ENCODE results near the gene FNDC3B. TPM values are rescaled to one million over a fixed set of nuclear protein-coding genes. Genes with fewer than 3 reads are reported as not detected.

Gene FNDC3B
- total RNA-seq, 1 donor = 221 TPM

GRCh38 chr3:172099495-172099808, 60.1 kb downstream of the FNDC3B start:
- TF ChIP-seq, protein P1, sequence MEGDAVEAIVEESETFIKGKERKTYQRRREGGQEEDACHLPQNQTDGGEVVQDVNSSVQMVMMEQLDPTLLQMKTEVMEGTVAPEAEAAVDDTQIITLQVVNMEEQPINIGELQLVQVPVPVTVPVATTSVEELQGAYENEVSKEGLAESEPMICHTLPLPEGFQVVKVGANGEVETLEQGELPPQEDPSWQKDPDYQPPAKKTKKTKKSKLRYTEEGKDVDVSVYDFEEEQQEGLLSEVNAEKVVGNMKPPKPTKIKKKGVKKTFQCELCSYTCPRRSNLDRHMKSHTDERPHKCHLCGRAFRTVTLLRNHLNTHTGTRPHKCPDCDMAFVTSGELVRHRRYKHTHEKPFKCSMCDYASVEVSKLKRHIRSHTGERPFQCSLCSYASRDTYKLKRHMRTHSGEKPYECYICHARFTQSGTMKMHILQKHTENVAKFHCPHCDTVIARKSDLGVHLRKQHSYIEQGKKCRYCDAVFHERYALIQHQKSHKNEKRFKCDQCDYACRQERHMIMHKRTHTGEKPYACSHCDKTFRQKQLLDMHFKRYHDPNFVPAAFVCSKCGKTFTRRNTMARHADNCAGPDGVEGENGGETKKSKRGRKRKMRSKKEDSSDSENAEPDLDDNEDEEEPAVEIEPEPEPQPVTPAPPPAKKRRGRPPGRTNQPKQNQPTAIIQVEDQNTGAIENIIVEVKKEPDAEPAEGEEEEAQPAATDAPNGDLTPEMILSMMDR (IDR thresholded peaks at IDR 0.05; ENCODE audit: insufficient read depth, low read depth, low read length) = no peak
- H3K4me3 ChIP-seq (ENCODE audit: low read depth, low read length) = no peak overlapping the region
- no peak for DNase-seq (ENCODE audit: low read depth)

GRCh38 chr3:172100482-172100881, 61.1 kb downstream of the FNDC3B start:
- H3K4me3 ChIP-seq (ENCODE audit: low read depth, low read length) = no peak overlapping the region
- no peak for DNase-seq (ENCODE audit: low read depth)
- TF ChIP-seq, protein P1 (IDR thresholded peaks at IDR 0.05; ENCODE audit: insufficient read depth, low read depth, low read length) = no peak

- H3K4me3 ChIP-seq (ENCODE audit: low read depth, low read length) = no peak overlapping the region
- TF ChIP-seq, protein P1 (IDR thresholded peaks at IDR 0.05; ENCODE audit: insufficient read depth, low read depth, low read length) = no peak
- no peak for DNase-seq (ENCODE audit: low read depth)
These were observed 61.7 kb downstream of the FNDC3B start for GRCh38 chr3:172101107-172101506.

DNA sequence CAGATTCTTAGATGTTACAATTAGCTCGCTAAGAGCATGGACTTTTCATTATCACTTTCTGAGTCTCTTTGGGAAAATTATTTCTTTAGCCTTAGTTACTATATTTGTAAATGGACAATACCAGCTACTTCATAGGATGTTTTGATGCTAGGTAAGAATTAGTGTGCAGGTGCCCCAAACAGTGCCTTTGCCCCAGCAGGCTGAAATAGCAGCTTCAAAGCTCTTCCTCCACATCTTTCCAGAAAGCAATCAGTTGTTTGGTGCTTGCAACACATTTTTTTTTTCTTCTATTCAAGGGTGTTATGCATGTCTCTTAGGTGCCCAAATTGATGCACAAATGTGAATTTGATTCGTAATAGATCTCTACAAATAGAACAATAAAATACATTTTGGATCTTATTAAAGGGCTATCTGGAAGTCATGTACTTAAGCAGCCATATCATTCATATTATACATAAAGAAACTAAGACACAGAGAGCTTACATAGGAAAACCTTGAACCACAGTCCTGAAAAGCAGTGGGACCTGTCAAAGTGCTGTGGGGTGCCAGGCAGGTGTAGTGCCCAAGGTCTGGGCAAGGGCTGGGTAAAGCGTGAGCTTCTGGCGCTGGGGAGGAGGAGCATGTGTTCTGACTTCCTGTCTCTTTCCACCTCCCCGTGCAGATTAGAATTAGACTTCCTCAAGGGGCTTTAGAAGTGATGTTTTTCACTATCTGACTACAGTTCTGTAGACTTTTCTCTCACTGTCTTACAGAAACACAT, 62.9 kb downstream of the FNDC3B start:
- DNase-seq (ENCODE audit: low read depth) = no peak
- no peak overlapping the region for H3K4me3 ChIP-seq (ENCODE audit: low read depth, low read length)
- TF ChIP-seq, protein P1 (IDR thresholded peaks at IDR 0.05; ENCODE audit: insufficient read depth, low read depth, low read length) = no peak

- H3K4me3 ChIP-seq (ENCODE audit: low read depth, low read length) = no peak overlapping the region
- TF ChIP-seq, protein P1 (IDR thresholded peaks at IDR 0.05; ENCODE audit: insufficient read depth, low read depth, low read length) = no peak
- no peak for DNase-seq (ENCODE audit: low read depth)
These were observed 63.5 kb downstream of the FNDC3B start for GRCh38 chr3:172102883-172103310.

DNA sequence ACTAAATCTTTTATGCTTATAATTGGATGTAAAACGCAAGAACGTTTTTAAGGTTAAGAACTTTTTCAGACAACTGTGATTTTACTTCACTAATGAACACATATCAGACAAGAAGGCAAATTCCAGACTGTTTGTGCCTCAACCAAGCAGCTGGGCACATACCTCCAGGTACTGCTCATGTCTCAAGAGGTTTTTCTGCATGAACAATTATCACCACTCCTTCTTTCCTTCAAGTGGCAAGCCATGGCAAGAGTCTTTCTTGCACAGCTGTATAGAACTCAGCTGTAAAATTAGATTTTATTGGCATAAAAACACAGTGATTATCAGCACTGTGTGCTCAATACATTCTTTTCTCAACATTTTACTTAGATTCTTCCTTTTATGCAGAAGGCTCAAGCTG, 64.3 kb downstream of the FNDC3B start:
- H3K4me3 ChIP-seq (ENCODE audit: low read depth, low read length) = no peak overlapping the region
- DNase-seq (ENCODE audit: low read depth) = no peak
- TF ChIP-seq, protein P1 (IDR thresholded peaks at IDR 0.05; ENCODE audit: insufficient read depth, low read depth, low read length) = no peak
